ENCODE measurements around the gene DIP2B.
"Not testable (repeated sequence)": the region's sequence is repeated elsewhere in the genome, so short reads cannot be mapped to it uniquely, and the experiment has no call there.

The DIP2B gene

DNA sequence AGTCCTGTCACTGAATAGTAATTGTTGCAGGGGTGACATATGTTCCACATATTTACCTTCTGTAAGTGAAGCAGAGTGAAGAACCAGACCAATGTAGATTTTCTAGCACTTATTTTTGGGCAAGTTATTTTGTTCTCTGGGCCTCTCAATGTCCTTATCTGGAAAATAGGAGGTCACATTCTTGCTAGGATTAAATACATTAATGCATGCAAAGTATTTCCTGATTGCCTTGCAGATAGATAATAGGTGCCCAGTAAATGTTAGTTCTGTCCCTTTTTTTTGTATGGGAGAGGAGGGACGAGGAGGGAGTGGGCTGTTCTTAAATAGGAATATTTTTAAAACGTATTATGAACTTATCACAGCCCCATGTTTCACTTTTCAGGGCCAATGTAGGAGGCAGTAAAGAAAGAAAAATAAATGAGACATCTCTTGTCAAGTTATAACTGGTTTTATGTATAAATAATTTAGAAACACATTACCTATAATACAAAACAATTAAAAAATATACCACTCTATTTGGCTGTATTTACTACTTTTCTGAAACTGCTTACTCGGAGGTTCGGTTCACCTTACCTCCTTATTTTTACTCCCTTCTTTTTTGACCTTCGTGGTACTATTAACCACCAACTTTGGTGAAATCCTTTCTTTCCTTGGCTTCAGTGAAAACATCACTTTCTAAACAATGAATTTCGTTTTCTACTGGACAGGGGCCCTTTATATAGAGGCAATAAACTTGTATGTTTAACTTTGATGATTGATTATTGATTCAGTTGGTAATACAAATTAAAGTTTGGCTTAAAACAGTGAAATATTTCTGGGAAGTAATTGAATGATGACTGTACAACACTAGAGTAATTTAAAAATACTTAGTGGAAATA is 41.9 kb downstream of the DIP2B start:
- in situ Hi-C loops (cut with MboI; ENCODE audit: low sequenced_read_pairs) = no loop called here

DNA sequence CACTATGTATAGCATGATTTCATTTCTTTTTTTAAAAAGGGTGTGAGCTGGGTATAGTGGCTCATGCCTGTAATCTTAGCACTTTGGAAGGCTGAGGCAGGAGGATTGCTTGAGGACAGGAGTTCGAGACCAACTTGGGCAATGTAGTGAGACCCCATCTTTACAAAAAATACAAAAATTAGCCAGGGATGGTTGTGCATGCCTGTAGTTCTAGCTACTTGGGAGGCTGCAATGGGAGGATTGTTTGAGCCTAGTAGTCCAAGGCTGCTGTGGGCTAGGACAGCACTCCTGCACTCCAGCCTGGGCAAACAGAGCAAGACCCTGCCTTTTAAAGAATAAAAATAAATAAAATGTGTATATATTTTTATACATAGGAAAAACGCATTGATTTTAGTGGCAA is 43.0 kb downstream of the DIP2B start:
- in situ Hi-C loops (cut with MboI; ENCODE audit: low sequenced_read_pairs) = no loop called here

DNA sequence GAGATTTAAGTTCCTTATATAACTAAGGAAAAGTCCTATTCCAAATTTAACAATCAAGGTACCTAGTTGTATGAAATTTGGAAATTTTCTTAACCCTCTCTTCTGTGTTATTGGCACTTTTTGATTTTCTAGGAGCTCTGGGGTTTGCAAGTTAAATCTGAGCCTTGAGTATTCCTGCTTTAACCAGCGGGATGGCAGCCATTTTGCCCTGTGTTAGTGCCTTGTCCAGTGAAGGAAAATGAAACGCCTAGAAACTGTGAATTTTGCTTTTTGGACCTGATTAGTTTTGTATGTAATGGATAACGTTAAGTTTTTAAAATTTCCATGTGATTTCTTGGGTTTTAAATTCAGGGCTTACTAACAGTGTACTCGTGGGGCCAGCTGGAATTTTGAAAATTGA is 45.1 kb downstream of the DIP2B start:
- in situ Hi-C loops (cut with MboI; ENCODE audit: low sequenced_read_pairs) = no loop called here

DNA sequence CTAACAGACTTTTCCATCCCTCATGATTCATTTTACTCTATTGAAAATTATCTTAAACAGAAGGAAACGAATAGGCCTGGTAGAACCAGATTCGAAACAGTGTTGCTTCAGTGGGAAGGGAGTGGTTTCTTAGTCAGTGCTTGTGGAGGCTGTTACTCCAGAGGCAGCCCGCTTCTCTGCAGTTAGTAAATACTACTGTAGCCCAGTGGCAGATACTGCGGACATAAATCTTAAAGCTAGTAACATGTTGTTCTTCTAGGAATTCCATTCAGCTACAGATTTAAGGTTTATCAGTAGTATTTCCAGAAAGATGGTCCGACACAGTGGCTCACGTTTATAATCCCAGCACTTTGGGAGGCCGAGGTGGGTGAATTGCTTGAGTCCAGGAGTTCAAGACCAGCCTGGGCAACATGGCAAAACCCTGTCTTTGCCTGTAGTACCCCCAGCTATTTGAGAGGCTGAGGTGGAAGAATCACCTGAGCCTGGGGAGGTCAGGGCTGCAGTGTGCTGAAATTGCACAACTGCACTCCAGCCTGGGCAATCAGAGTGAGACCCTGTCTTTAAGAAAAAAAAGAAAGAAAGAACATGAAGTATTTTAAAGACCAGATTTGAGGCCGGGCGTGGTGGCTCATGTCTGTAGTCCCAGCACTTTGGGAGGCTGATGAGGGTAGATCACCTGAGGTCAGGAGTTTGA is 45.9 kb downstream of the DIP2B start:
- in situ Hi-C loops (cut with MboI; ENCODE audit: low sequenced_read_pairs) = no loop called here

DNA sequence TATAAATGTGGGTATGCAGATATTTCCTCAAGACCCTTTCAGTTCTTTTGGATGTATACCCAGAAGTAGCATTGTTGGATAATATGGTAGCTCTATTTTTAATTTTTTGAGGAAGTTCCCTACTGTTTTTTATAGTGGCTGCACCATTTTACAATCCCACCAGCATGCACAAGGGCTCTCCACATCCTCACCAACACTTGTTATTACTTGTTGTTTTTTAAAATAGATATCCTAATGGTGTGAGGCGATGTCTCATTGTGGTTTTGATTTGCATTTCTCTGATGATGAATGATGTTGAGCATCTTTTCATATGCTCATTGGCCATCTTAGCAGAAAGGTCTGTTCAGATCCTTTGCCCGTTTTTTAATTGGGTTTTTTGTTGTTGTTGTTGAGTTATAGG is 47.1 kb downstream of the DIP2B start:
- in situ Hi-C loops (cut with MboI; ENCODE audit: low sequenced_read_pairs) = no loop called here

DNA sequence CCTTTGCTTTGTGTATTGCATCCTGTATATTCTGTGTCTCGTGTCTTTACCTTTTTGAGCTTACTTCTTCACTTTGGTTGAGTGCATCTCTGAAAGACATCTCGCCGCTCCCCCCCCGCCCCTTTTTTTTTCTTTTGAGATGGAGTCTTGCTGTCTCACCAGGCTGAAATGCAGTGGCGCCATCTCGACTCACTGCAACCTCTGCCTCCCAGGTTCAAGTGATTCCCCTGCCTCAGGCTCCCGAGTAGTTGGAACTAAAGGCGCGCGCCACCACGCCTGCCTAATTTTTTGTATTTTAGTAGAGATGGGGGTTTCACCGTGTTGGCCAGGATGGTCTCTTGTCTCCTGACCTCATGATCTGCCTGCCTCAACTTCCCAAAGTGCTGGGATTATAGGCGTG is 49.9 kb downstream of the DIP2B start:
- in situ Hi-C loops (cut with MboI; ENCODE audit: low sequenced_read_pairs) = no loop called here

DNA sequence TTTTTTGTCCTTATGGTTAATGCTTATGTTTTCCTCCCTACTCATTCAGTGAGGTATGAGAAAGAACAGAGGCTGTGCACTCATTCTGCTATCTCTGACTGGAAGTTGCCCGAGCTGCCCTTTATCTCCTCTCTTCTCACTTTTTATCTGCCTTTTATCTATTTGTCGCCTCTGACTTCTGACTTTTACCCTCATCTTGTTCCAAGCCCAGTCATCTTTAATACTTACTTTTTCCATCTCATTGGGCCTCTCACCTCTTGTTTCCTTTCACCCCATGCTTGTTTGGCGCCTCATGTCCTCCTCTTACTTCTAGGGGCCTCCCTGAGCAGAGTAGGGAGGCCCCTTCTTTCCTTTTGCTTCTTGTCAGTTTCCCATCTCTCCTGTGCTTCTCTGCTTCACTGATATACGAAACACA is 50.7 kb downstream of the DIP2B start:
- in situ Hi-C loops (cut with MboI; ENCODE audit: low sequenced_read_pairs) = no loop called here

DNA sequence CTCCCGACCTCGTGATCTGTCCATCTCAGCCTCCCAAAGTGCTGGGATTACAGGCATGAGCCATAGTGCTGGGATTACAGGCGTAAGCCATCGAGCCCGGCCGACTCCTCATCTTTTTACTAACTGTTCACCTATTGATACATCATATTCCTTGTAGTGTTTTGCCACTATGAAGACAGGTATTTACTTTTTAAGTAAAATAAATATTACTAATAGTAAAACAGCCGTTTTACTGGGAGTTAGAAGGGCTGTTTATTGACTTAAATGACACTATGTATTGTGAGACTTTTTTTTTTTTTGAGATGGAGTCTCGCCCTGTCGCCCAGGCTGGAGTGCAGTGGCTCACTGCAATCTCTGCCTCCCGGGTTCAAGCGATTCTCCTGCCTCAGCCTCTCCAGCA is 51.5 kb downstream of the DIP2B start:
- in situ Hi-C loops (cut with MboI; ENCODE audit: low sequenced_read_pairs) = no loop called here

DNA sequence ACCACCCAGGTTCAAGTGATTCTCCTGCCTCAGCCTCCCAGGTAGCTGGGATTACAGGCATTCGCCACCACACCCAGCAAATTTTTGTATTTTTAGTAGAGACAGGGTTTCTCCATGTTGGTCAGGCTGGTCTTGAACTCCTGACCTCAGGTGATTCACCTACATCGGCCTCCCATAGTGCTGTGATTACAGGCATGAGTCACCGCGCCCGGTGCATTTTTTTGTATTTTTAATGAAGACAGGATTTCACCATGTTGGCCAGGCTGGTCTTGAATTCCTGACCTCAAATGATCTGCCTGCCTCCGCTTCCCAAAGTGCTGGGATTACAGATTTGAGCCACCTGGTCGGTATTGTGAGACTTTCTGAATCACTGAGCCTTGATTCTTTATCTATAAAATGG is 52.0 kb downstream of the DIP2B start:
- in situ Hi-C loops (cut with MboI; ENCODE audit: low sequenced_read_pairs) = not testable (repeated sequence)

DNA sequence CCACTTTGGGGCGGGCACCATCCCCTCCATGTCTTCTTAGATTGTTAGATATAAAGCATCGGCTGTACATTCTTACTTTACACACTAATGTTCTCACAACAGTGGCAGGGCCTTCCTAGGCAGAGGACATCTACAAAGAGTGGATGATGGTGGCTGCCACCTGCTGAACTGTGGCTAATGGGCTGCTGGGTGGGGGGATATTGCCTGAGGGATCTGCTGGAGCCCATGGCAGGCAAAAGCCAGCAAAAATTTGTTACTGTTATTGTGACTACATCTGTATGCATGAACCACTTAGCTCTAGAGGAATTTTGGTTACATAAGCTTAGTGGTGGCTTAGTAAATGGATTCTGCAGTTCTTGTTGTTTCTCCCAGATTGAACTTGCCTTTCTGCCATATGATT is 52.6 kb downstream of the DIP2B start:
- in situ Hi-C loops (cut with MboI; ENCODE audit: low sequenced_read_pairs) = no loop called here

DNA sequence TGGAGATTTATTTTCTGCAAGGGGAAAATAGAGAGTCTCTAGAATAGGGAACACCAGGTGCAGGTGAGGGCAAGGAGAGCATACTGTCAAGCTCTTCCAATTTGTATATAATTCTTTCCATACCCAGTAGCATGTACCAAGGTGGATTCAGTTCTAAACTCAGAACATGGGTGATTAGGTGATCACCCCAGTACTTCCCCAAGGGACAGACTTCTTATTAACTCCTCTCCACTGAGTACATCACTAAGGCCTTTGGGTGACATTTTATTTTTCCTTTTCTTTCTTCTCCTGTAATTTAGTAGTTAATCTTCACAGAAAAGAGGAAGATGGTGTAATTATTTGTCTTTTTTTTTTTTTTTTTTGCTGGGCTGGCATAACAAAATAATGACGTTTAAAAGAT is 54.2 kb downstream of the DIP2B start:
- in situ Hi-C loops (cut with MboI; ENCODE audit: low sequenced_read_pairs) = no loop called here

DNA sequence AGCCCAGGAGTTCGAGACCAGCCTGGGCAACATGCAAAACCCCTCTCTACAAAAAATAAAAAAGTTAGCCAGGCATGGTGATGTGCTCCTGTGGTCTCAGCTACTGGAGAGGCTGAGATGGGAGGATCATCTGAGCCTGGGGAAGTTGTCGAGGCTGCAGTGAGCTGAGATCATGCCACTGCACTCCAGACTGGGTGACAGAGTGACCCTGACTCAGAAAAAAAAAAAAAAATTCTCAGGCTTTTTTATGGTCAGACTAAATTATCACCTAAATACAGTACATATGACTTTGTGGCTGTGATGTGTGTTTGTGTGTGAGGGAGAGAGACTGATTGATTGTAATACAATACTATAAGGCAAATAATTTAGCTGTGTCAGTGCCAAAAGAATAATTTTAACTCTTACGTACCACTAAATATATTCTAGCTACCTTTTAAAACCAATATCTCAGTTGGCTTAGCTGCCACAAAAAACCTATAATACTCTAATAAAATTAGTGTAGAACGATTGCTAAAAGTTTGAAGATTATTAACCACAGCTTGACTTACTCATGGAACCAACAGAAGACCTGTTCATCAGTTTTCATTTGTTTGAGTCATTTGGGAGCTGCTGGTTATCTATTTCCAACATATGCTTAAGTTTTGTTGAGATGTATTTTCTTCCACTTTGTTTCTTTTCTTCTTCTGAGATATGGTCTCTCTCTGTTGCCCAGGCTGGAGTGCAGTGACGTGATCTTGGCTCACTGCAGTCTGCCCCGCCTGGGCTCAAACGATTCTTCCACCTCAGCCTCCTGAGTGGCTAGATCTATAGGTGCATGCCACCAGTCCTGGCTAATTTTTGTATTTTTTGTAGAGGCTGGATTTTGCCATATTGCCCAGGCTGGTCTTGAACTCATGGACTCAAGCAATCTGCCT is 58.0 kb downstream of the DIP2B start:
- in situ Hi-C loops (cut with MboI; ENCODE audit: low sequenced_read_pairs) = no loop called here

DNA sequence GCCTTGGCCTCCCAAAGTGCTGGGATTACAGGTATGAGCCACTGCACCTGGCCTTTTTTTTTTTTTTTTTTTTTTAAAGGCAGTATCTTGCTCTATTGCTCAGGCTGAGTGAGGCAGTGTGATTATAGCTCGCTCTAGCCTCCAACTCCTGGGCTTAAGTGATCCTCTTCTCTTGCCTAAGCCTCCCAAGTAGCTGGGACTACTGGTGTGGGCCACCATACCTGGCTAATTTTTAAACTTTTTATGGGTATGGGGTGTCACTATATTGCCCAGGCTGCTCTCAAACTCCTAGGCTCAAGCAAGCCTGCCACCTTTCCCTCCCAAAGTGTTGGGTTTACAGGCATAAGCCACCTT is 58.6 kb downstream of the DIP2B start:
- in situ Hi-C loops (cut with MboI; ENCODE audit: low sequenced_read_pairs) = no loop called here

DNA sequence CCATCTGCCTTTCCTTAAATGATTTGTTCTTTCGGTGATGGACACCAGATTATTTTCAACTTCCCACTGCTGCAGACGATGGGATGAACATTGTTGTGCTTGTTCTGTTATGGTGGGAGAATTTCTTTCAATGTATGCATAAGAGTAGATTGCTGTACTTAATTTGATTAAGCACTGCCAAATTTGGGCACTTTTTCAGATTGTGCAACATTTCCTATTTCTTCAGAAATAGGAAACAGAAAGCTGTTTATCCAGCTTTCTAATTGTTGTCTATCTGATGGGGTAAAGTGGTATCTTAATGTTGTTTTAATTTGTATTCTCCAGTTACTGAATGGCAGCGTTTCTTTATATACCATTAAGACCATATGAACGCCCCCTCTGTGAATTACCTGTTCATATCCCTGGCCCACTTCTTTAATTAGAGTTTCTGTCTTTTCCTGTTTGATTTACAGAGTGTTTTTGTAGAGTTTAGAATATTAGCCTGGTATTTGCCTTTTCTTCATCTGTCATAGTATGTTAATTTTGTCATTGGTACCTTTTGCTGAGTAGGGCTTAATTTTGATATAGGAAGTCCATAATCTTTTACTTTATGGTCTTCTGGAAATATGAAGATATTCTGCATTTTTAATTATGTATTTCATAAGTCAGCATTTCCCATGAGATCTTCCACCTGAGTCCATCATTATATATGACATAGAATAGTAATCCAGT is 59.6 kb downstream of the DIP2B start:
- in situ Hi-C loops (cut with MboI; ENCODE audit: low sequenced_read_pairs) = no loop called here

DNA sequence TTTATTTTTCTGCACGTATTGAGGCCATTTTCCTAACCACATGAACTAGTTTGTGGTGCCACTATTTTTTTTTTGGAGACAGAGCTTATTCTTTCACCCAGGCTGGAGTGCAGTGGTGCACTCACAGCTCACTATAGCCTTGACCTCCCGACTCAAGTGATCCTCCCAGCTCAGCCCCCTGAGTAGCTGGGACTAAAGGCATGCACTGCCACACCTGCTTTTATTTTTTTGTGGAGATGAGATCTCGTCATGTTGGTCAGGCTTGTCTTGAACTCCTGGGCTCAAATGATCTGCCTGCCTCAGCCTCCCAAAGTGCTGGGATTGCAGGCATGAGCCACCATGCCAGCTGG is 60.1 kb downstream of the DIP2B start:
- in situ Hi-C loops (cut with MboI; ENCODE audit: low sequenced_read_pairs) = no loop called here

DNA sequence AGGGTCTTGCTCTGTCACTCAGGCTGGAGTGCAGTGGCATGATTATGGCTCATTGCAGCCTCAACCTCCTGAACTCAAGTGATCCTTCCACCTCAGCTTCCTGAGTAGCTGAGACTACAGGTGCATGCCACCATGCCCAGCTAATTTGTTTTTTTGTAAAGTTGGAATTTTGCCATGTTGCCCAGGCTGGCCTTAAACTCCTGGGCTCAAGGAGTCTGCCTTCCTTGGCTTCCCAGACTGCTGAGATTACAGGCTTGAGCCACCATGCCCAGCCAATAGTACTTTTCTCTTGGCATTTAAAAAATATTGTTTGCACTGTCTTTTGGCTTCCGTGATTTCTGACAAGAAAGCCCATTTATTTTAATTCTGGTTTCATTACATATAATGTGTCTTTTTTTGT is 61.3 kb downstream of the DIP2B start:
- in situ Hi-C loops (cut with MboI; ENCODE audit: low sequenced_read_pairs) = no loop called here

DNA sequence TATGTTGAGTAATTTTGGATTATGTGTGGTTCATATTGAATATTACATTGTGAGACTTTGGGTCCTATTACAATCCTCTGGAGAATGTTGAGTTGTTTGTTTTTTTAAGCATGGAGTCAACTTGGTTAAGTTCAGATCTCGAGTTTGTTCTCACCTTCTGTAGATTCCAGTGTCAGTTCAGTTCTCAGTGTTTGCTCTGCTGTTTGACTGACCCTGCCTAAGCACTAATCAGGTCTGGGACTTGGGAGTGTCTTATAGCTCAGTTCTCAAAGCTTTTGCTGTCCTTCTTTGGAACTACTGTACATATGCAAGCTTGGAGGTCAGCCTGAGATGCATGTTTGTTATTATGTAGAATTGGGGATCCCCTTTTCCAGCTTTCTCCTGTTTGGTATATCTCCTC is 63.1 kb downstream of the DIP2B start:
- in situ Hi-C loops (cut with MboI; ENCODE audit: low sequenced_read_pairs) = no loop called here

DNA sequence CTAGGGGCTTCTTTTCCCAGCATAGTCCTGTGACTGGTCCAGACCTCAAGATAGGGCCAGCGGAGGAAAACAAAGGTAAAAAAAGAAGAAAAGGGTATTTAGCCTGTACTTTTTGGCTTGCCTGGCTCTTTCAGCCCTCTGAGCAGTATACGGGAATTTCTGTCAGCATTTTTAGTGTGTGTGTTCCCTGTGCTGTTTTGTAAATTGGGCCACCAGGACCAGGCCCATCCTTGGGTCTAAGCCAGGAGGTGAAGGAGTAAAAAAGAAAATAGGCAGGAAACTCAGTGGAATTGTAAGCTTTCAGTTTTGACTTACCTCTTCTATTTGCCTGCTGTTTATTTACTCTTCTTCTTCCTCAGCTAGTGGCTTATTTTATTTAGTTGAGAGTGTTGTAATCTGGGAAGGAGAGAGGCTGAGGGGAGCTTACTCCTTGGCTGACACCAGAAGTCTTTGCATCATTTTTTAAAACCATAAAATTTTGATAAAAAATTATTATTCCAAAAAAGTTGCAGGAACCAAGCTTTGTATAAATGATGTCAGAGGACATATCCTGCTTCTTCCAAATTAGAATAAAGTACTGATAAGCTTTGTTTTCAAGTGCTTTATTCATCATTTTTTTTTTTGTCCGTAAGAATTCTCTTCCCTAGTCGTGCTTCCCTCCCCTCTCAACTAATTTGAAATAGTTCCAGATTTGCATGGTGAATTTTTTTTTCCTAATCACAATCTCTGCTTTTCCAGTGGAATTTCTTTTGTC is 63.7 kb downstream of the DIP2B start:
- in situ Hi-C loops (cut with MboI; ENCODE audit: low sequenced_read_pairs) = no loop called here

DNA sequence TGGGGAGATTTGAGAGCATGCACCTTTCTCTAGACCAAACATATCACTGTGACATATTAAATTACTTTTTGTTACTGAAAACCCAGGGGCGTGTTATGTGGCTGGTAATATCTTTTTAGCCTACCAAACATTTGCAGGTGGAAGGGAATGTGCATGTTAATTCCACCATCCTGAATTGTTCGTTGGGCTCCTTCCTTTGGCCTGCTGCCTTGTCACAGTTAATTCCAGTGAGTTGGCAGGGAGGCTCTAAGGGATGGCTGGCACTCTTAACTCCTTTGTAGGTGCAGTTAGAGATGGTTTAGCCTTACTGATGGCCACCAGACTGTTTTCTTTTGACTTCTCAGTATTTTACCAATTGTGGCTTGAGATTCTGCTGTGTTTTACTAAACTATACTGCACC is 64.5 kb downstream of the DIP2B start:
- in situ Hi-C loops (cut with MboI; ENCODE audit: low sequenced_read_pairs) = no loop called here

DNA sequence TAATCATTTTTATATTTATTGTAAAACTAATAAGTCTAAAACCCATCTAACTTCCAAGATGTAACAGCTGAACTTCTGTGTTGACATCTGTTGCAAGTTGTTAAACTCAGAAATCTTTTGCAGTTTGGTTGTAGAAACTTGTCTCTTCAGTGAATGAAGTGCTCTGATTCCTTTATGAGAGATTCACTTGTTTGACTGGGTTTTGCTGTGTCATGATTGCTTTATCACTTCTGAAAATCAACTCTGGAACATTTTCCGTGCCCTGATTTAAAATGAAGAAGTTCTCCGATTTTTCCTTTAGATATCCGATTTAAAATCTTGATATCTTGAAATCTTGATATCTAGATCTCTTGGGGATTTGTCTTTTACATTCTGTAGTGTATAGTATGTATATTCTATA is 65.1 kb downstream of the DIP2B start:
- in situ Hi-C loops (cut with MboI; ENCODE audit: low sequenced_read_pairs) = no loop called here
